Measurements from ENCODE around the gene TIMM22.
"Not testable (repeated sequence)": the region's sequence is repeated elsewhere in the genome, so short reads cannot be mapped to it uniquely, and the experiment has no call there.

The TIMM22 gene

DNA sequence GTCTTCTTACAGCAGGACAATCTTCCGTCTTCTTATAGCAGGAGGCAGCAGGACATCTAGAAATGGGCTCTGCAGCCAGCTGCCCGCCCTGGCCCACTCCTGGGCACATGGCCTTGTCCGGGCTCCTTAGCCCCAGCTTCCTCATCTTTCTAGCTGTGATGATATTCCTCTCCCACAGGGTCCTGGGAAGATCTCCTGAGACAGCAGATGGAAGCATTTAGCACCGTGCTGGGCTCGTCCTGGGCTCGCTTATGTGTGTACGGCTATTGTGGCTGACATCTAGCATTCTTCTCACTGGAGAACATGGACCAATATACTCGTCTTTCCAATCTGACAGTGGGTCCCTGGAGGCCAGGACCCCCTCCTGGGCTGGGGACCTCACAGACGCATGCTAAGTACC, 48.5 kb downstream of the TIMM22 start:
- H3K27ac ChIP-seq (ENCODE audit: low read depth, low read length): no peak overlapping the region
- no peak for TF ChIP-seq EZH2phosphoT487 (IDR thresholded peaks at IDR 0.05; ENCODE audit: borderline replicate concordance, low read length)
- TF ChIP-seq, protein P1, sequence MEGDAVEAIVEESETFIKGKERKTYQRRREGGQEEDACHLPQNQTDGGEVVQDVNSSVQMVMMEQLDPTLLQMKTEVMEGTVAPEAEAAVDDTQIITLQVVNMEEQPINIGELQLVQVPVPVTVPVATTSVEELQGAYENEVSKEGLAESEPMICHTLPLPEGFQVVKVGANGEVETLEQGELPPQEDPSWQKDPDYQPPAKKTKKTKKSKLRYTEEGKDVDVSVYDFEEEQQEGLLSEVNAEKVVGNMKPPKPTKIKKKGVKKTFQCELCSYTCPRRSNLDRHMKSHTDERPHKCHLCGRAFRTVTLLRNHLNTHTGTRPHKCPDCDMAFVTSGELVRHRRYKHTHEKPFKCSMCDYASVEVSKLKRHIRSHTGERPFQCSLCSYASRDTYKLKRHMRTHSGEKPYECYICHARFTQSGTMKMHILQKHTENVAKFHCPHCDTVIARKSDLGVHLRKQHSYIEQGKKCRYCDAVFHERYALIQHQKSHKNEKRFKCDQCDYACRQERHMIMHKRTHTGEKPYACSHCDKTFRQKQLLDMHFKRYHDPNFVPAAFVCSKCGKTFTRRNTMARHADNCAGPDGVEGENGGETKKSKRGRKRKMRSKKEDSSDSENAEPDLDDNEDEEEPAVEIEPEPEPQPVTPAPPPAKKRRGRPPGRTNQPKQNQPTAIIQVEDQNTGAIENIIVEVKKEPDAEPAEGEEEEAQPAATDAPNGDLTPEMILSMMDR (IDR thresholded peaks at IDR 0.05; ENCODE audit: low read depth, low read length, poor library complexity, severe bottlenecking): no peak
- H3K4me3 ChIP-seq (ENCODE audit: low read length): no peak overlapping the region
- peaks cover 72% of the 10 kb centered on the region for H3K36me3 ChIP-seq (ENCODE audit: control insufficient read depth, low read length)
- H3K9me2 ChIP-seq (replicated peaks; ENCODE audit: control insufficient read depth, low read length): no peaks in the 10 kb centered on the region
- no peaks in the 10 kb centered on the region for H4K20me1 ChIP-seq (ENCODE audit: control insufficient read depth, insufficient read depth, low read depth, low read length)
- no peaks in the 10 kb centered on the region for H3F3A ChIP-seq (ENCODE audit: control insufficient read depth, insufficient read depth)
- H3K4me1 ChIP-seq (ENCODE audit: control insufficient read depth, low read length): no peaks in the 10 kb centered on the region
- H3K79me2 ChIP-seq (ENCODE audit: control insufficient read depth, low read length): peaks cover 21% of the 10 kb centered on the region
- no peaks in the 10 kb centered on the region; the same call in 1 of the 2 replicates for H3K9me3 ChIP-seq (ENCODE audit: control insufficient read depth, insufficient read depth, low read length)
- H3K27me3 ChIP-seq (ENCODE audit: control insufficient read depth, low read length): no peaks in the 10 kb centered on the region
- H3K4me2 ChIP-seq (ENCODE audit: low read length): no peak overlapping the region

DNA sequence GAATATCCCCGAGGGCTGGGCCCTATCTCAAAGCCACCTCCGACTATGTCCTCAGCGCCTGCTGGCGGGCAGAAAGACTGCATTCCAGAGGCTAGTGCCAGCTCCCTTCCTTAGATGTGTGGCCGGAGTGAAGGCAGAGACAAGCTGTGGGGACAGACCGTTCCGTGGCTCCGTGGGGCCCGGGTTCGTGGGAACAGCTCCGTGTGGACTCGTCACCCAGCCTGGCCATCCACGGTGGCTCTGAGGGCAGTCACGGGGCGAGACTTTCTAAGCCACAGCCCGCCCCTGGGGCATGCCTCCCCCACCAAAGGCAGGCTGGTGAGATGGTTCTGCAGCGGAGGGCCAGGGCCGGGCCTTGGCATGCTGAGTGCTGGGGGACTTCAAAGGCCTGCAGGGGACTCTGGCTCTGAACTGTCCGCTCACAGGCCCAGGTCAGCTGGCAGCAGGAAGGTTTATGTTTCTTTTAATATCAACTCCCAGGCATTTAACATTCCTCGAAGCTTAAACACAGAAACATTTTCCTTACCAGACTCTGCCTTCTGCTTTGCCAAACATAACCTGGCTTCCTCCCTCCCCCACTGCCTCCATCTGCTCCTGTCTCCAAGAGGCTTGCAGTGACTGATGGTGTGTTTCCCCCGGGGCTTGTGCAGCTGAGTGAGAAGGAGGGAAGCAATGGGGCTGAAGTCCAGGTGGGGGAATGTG, 50.4 kb downstream of the TIMM22 start:
- Histone ChIP-seq H3K9me2 (replicated peaks; ENCODE audit: control insufficient read depth, low read length) (no peaks in the 10 kb centered on the region), H3F3A (ENCODE audit: control insufficient read depth, insufficient read depth) (no peaks in the 10 kb centered on the region), H3K4me1 (ENCODE audit: control insufficient read depth, low read length) (no peaks in the 10 kb centered on the region), H4K20me1 (ENCODE audit: control insufficient read depth, insufficient read depth, low read depth, low read length) (no peaks in the 10 kb centered on the region), H3K36me3 (ENCODE audit: control insufficient read depth, low read length) (peaks cover 64% of the 10 kb centered on the region), H3K79me2 (ENCODE audit: control insufficient read depth, low read length) (peaks cover 9% of the 10 kb centered on the region), H3K27me3 (ENCODE audit: control insufficient read depth, low read length) (no peaks in the 10 kb centered on the region), H3K27ac (ENCODE audit: low read depth, low read length) (no peak overlapping the region), H3K9me3 (ENCODE audit: control insufficient read depth, insufficient read depth, low read length) (no peaks in the 10 kb centered on the region), H3K4me3 (ENCODE audit: low read length) (no peak overlapping the region), H3K4me2 (ENCODE audit: low read length) (no peak overlapping the region)
- TF ChIP-seq, protein P1 (IDR thresholded peaks at IDR 0.05; ENCODE audit: low read depth, low read length, poor library complexity, severe bottlenecking): no peak
- TF ChIP-seq EZH2phosphoT487 (IDR thresholded peaks at IDR 0.05; ENCODE audit: borderline replicate concordance, low read length): no peak

DNA sequence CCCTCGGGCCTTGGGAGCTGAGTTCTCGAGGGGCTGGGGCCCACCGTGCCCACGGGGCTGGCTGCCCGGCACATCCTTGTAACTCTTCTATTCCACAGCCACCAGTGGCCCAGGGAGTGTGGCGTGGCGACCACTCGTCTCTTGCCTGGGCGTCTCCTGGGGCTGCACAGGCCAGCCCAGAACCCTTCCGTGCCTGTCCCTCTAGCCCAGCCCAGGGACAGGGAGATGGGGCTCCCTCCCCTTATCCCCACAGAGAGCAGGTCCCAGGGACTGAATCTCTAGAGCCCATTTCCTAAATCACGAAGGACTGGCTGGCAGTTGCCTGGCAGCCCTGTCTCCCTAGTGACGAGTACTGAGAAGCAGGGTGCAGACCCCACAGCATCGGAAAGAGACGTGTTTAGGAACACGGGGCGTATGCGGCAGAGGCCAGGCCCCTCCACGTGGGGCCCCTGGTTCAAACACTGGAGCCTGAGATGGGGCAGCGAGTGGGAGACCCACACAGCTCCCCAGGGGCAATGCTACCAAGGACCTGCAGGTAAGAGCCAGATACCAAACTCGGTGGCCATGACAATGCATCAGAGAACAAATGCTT, 51.0 kb downstream of the TIMM22 start:
- Histone ChIP-seq H3K4me2 (ENCODE audit: low read length) (no peak overlapping the region), H3K4me3 (ENCODE audit: low read length) (no peak overlapping the region), H3K27me3 (ENCODE audit: control insufficient read depth, low read length) (no peaks in the 10 kb centered on the region), H3K27ac (ENCODE audit: low read depth, low read length) (no peak overlapping the region), H3K36me3 (ENCODE audit: control insufficient read depth, low read length) (peaks cover 58% of the 10 kb centered on the region), H3K79me2 (ENCODE audit: control insufficient read depth, low read length) (peaks cover 3% of the 10 kb centered on the region), H3K9me2 (replicated peaks; ENCODE audit: control insufficient read depth, low read length) (no peaks in the 10 kb centered on the region), H3F3A (ENCODE audit: control insufficient read depth, insufficient read depth) (no peaks in the 10 kb centered on the region), H3K9me3 (ENCODE audit: control insufficient read depth, insufficient read depth, low read length) (no peaks in the 10 kb centered on the region), H3K4me1 (ENCODE audit: control insufficient read depth, low read length) (no peaks in the 10 kb centered on the region), H4K20me1 (ENCODE audit: control insufficient read depth, insufficient read depth, low read depth, low read length) (no peaks in the 10 kb centered on the region)
- TF ChIP-seq, protein P1 (IDR thresholded peaks at IDR 0.05; ENCODE audit: low read depth, low read length, poor library complexity, severe bottlenecking): no peak
- no peak for TF ChIP-seq EZH2phosphoT487 (IDR thresholded peaks at IDR 0.05; ENCODE audit: borderline replicate concordance, low read length)

DNA sequence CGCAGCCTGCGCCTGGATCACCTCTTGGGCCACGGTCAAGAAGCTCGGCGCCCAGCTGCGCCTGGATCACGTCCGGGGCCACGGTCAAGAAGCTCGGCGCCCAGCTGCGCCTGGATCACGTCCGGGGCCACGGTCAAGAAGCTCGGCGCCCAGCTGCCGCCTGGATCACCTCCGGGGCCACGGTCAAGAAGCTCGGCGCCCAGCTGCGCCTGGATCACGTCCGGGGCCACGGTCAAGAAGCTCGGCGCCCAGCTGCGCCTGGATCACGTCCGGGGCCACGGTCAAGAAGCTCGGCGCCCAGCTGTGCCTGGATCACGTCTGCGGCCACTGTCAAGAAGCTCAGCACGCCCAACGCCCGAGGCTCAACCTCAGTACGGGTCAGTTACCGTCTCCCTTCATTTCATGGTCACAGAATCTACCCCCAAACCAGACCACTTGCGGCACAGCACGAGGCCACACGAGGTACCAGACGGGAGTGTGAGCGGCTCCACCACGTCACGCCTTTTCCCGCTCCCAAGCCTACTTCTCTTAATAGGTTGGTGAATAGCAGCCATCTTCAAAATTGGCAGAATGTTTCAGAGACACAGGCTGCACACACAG, 51.7 kb downstream of the TIMM22 start:
- H3K4me3 ChIP-seq (ENCODE audit: low read length); H3K79me2 ChIP-seq (ENCODE audit: control insufficient read depth, low read length); H3K9me2 ChIP-seq (replicated peaks; ENCODE audit: control insufficient read depth, low read length); H3K4me1 ChIP-seq (ENCODE audit: control insufficient read depth, low read length); H3K27me3 ChIP-seq (ENCODE audit: control insufficient read depth, low read length); H3F3A ChIP-seq (ENCODE audit: control insufficient read depth, insufficient read depth); H3K4me2 ChIP-seq (ENCODE audit: low read length); H3K27ac ChIP-seq (ENCODE audit: low read depth, low read length); H4K20me1 ChIP-seq (ENCODE audit: control insufficient read depth, insufficient read depth, low read depth, low read length); H3K9me3 ChIP-seq (ENCODE audit: control insufficient read depth, insufficient read depth, low read length): not testable (repeated sequence)
- peaks cover 57% of the 10 kb centered on the region for H3K36me3 ChIP-seq (ENCODE audit: control insufficient read depth, low read length)
